Stimulated activated CD4-positive, alpha-beta T cell treated with anti-CD3 and anti-CD28 coated beads, Interleukin-2, amount 100 ng/mL, for 24 hours (primary cell): ENCODE data around the gene MYH13.

Experiments used
- DNase-seq, 2 donors: peaks; one replicate each; pipeline ENCODE4 v3.0.0-alpha.2; 2020

MYH13 gene

GRCh38 chr17:10339051-10339450 lies 33.8 kb downstream of the MYH13 start:
- DNase-seq = no peak

- no peak for DNase-seq
Measured at GRCh38 chr17:10337976-10338375, 34.8 kb downstream of the MYH13 start.

- DNase-seq = no peak
Measured at GRCh38 chr17:10337136-10337535, 35.7 kb downstream of the MYH13 start.

GRCh38 chr17:10336393-10336792 lies 36.4 kb downstream of the MYH13 start:
- DNase-seq = no peak

- no peak for DNase-seq
Measured at GRCh38 chr17:10332515-10332914, 40.3 kb downstream of the MYH13 start.

GRCh38 chr17:10328971-10329923 lies 43.6 kb downstream of the MYH13 start:
- no peak for DNase-seq

GRCh38 chr17:10328206-10328605 lies 44.6 kb downstream of the MYH13 start:
- DNase-seq = no peak

- peak; percentile 71 to 84 for DNase-seq
Measured at GRCh38 chr17:10327640-10328039, 45.2 kb downstream of the MYH13 start.

- DNase-seq = no peak
Measured at GRCh38 chr17:10325031-10325695, 47.6 kb downstream of the MYH13 start.

GRCh38 chr17:10323812-10324610 lies 48.8 kb downstream of the MYH13 start:
- no peak for DNase-seq

GRCh38 chr17:10318535-10318934 lies 54.3 kb downstream of the MYH13 start:
- no peak for DNase-seq

GRCh38 chr17:10317543-10317834 lies 55.3 kb downstream of the MYH13 start:
- DNase-seq = no peak

GRCh38 chr17:10316801-10317542 lies 55.8 kb downstream of the MYH13 start:
- peak; percentile 17 to 41 for DNase-seq

GRCh38 chr17:10314329-10314728 lies 58.5 kb downstream of the MYH13 start:
- DNase-seq = no peak

- DNase-seq = no peak
Measured at GRCh38 chr17:10313037-10313672, 59.7 kb downstream of the MYH13 start.

GRCh38 chr17:10311131-10311530 lies 61.7 kb downstream of the MYH13 start:
- DNase-seq = no peak

- no peak for DNase-seq
Measured at GRCh38 chr17:10309003-10309974, 63.5 kb downstream of the MYH13 start.

- no peak for DNase-seq
Measured at GRCh38 chr17:10306585-10306984, 66.2 kb downstream of the MYH13 start.

GRCh38 chr17:10305398-10305797 lies 67.4 kb downstream of the MYH13 start:
- DNase-seq = no peak

- no peak for DNase-seq
Measured at GRCh38 chr17:10304758-10305300, 68.0 kb downstream of the MYH13 start.

- no peak for DNase-seq
Measured at GRCh38 chr17:10297691-10298090, 75.1 kb downstream of the MYH13 start.
